Mammary epithelial cell (primary cell): ENCODE measurements around the gene TACC2.

ENCODE experiments used
- EZH2 ChIP-seq: IDR thresholded peaks from 2 replicates; pipeline ENCODE4 v1.6.1; 2012; ENCODE audit warnings: low read length, inconsistent platforms, borderline replicate concordance
- TF ChIP-seq, protein P1 (sequence below), 2 donors: IDR thresholded peaks in 1 of 2; conservative IDR thresholded peaks in 1 of 2; 2 replicates each; pipeline ENCODE4 v1.5.1; 2011 to 2012; ENCODE audit warnings: inconsistent platforms in 2 of 2, low read length in 2 of 2, mild to moderate bottlenecking in 2 of 2, control low read depth in 1 of 2, low read depth in 1 of 2; ENCODE audit not compliant: insufficient read depth in 1 of 2; ENCODE audit errors: extremely low read depth in 1 of 2

GRCh38 chr10:122210481-122211265 is 221.7 kb downstream of the TACC2 start:
- TF ChIP-seq, protein P1, sequence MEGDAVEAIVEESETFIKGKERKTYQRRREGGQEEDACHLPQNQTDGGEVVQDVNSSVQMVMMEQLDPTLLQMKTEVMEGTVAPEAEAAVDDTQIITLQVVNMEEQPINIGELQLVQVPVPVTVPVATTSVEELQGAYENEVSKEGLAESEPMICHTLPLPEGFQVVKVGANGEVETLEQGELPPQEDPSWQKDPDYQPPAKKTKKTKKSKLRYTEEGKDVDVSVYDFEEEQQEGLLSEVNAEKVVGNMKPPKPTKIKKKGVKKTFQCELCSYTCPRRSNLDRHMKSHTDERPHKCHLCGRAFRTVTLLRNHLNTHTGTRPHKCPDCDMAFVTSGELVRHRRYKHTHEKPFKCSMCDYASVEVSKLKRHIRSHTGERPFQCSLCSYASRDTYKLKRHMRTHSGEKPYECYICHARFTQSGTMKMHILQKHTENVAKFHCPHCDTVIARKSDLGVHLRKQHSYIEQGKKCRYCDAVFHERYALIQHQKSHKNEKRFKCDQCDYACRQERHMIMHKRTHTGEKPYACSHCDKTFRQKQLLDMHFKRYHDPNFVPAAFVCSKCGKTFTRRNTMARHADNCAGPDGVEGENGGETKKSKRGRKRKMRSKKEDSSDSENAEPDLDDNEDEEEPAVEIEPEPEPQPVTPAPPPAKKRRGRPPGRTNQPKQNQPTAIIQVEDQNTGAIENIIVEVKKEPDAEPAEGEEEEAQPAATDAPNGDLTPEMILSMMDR (conservative IDR thresholded peaks at IDR 0.05 in 1 of 2, IDR thresholded peaks at IDR 0.05 in 1 of 2; ENCODE audit: extremely low read depth in 1 of 2, insufficient read depth in 1 of 2, low read depth in 1 of 2, low read length in 2 of 2): no peak
- no peak for TF ChIP-seq EZH2
